Activated T-helper 2 cell treated with anti-CD3 and anti-CD28 coated beads, Interferon-gamma antibody, Interleukin-2, Interleukin-4, amounts not matched to agents 10 μg/mL and 5 μg/mL and 100 μg/mL, durations not matched to agents 14 hours and 24 hours and 36 hours (primary cell): ENCODE data around the gene COLQ. TPM values are rescaled to one million over a fixed set of nuclear protein-coding genes. Genes with fewer than 3 reads are reported as not detected.
"Not testable (repeated sequence)": the region's sequence is repeated elsewhere in the genome, so short reads cannot be mapped to it uniquely, and the experiment has no call there.

ENCODE experiments used
- DNase-seq: peaks from one replicate; pipeline ENCODE4 v3.0.0; 2021; ENCODE audit warnings: low spot score
- H3K27ac Mint-ChIP-seq: one replicate; pipeline ENCODE4 v1.8.0; 2021; ENCODE audit warnings: mixed read lengths
- H3K27me3 Mint-ChIP-seq: one replicate; pipeline ENCODE4 v1.8.0; 2021; ENCODE audit warnings: low read depth, mixed read lengths
- H3K36me3 Mint-ChIP-seq: one replicate; pipeline ENCODE4 v1.8.0; 2021; ENCODE audit warnings: low read depth, mixed read lengths
- H3K4me1 Mint-ChIP-seq: one replicate; pipeline ENCODE4 v1.8.0; 2021; ENCODE audit warnings: low read depth, mixed read lengths
- H3K4me3 Mint-ChIP-seq: one replicate; pipeline ENCODE4 v1.8.0; 2021; ENCODE audit warnings: low read depth, mild to moderate bottlenecking, moderate library complexity, mixed read lengths
- H3K9me3 Mint-ChIP-seq: one replicate; pipeline ENCODE4 v1.8.0; 2021; ENCODE audit warnings: mixed read lengths
- intact Hi-C: fragments of 100-400 bp; cut with micrococcal nuclease; formaldehyde crosslinking; loops from one replicate; pipeline ENCODE4 v1.15.1; 2023
- total RNA-seq: library from RNA; stranded (reverse); gene quantifications from 2 replicates; pipeline ENCODE4 v1.2.3, GENCODE V29; 2022

Gene COLQ
- total RNA-seq, 1 donor from 2014 or later, result 2.1 TPM

DNA sequence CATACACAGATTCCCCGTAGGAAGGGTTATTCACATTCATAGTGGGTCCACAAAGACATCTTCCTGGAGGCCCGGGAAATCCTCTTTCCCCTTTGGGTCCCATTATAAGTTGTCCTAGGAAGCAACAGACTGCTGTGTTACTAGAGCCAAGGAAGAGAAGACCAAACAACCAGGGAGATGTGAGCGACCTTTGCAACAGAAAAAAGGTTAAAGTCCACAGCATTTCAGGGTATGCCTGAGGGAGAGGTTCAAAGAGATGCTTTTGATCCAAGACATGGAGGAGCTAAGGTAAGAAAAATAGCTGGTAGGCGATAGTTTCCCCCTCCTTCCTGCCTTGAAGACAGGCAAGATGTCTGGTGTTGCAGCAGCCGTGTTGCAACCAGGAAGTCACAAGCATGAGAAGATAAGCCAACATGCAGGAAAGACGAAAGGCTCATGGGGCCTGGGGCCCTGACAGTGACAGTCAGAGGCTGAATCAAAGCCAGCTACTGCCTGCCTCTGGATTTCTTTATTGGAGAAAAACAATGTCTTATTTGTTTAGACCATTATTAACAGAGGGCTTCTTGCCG lies 63.2 kb downstream of the COLQ start:
- no peaks in the 10 kb centered on the region for H3K36me3 Mint-ChIP-seq
- H3K27me3 Mint-ChIP-seq, result no peaks in the 10 kb centered on the region
- intact Hi-C loops, result no loop called here
- no peaks in the 10 kb centered on the region for H3K9me3 Mint-ChIP-seq
- no peak overlapping the region for H3K4me3 Mint-ChIP-seq
- no peak overlapping the region for H3K27ac Mint-ChIP-seq
- peaks cover 19% of the 10 kb centered on the region for H3K4me1 Mint-ChIP-seq
- DNase-seq, result no peak

DNA sequence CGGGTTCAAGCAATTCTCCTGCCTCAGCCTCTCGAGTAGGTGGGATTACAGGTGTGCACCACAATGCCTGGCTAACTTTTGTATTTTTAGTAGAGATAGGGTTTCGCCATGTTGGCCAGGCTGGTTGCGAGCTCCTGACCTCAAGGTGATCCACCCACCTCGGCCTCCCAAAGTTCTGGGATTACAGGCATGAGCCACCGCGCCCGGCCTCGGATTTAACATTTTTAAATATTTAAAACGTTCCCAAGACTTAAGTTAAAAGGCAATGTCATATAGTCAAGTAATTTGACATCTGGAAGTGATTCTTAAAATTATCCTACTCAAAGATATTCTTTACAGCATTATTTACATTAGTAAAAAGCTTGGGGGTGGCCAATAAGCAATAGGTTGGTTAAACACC lies 64.6 kb downstream of the COLQ start:
- peaks cover 12% of the 10 kb centered on the region for H3K4me1 Mint-ChIP-seq
- H3K4me3 Mint-ChIP-seq, intact Hi-C loops, H3K36me3 Mint-ChIP-seq, H3K27ac Mint-ChIP-seq, H3K27me3 Mint-ChIP-seq, DNase-seq, H3K9me3 Mint-ChIP-seq: not testable (repeated sequence)

DNA sequence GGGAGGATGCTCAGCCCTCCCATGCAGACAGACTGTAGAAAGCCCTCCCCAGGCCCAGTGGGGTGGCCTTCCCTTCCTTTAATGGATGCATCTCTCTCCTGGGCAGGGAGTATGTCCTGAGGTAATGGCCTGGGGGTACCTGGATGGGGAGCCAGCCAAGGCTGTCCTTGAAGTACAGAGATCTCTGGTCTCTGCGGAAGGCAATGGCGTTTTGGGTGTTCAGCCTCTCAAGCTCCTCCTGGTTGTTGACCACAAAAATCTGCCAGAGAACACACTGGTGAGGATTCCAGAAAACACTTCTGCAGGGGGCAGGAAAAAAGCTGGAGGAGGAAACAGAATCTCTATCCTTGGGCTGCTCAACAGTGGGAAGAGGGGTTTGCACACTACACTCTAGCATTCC lies 65.2 kb downstream of the COLQ start:
- no peak for DNase-seq
- intact Hi-C loops, result no loop called here
- H3K27me3 Mint-ChIP-seq, result no peaks in the 10 kb centered on the region
- no peaks in the 10 kb centered on the region for H3K36me3 Mint-ChIP-seq
- H3K4me1 Mint-ChIP-seq, result peaks cover 8% of the 10 kb centered on the region
- no peaks in the 10 kb centered on the region for H3K9me3 Mint-ChIP-seq
- H3K27ac Mint-ChIP-seq, result no peak overlapping the region
- no peak overlapping the region for H3K4me3 Mint-ChIP-seq

DNA sequence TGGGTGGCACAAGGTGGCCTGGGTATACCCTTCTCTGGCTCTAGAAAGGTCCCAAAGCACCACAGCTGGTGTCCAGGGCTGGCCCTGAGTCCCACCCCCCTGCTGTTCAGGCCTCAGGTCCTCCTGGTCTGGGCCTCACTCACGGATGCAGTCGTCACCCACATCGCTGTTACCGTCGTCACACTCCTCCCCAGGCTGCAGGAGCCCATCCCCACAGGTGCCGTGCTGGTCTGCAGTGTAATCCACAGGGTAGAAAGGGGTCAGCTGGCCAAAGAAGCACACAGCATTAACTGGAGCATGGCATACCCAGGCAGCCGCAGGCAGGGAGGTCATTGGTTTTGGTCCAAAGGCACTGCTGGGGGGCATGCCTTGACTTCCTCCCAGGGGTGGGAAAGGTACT lies 65.8 kb downstream of the COLQ start:
- Mint-ChIP-seq H3K27me3 (no peaks in the 10 kb centered on the region), H3K36me3 (no peaks in the 10 kb centered on the region), H3K4me3 (no peak overlapping the region), H3K9me3 (no peaks in the 10 kb centered on the region), H3K27ac (no peak overlapping the region), H3K4me1 (peaks cover 4% of the 10 kb centered on the region)
- intact Hi-C loops, result no loop called here
- no peak for DNase-seq

GRCh38 chr3:15454965-15455364 lies 66.5 kb downstream of the COLQ start:
- intact Hi-C loops, result no loop called here
- H3K27me3 Mint-ChIP-seq, result no peaks in the 10 kb centered on the region
- DNase-seq, result no peak
- H3K27ac Mint-ChIP-seq, result no peak overlapping the region
- H3K4me3 Mint-ChIP-seq, result no peak overlapping the region
- no peaks in the 10 kb centered on the region for H3K9me3 Mint-ChIP-seq
- H3K4me1 Mint-ChIP-seq, result no peaks in the 10 kb centered on the region
- H3K36me3 Mint-ChIP-seq, result no peaks in the 10 kb centered on the region

DNA sequence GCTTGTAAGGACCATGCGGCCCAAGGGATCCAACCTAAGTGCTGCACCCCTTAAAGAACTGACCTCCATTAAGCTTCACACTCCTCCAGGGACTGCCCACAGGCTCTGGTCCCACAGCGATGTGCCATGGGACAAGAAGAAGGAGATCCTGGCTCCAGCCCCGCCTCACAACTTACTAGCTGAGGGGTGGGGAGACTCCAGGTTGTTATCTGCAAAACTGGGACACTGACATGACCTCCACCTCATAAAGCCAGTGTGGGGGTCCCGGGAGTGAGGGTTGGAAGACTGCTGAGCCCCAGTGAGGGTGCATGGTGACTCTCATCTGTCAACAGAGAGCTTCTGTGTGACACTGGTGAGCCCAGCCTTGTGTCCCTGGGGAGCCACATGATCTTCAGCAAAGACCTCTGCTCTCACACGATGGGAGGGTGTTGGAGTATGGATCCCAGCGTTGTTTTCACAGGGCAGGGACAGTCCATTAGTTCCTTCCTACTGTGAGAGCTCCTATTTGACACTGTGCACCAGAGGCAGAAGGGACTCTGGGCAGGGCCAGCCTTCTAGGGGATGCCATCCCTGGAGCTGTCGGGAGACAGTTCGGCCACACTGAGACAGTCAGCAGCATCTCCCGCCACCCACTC lies 67.4 kb downstream of the COLQ start:
- Mint-ChIP-seq H3K4me1 (no peaks in the 10 kb centered on the region), H3K27me3 (no peaks in the 10 kb centered on the region)
- intact Hi-C loops, result no loop called here

GRCh38 chr3:15453501-15453900 lies 68.0 kb downstream of the COLQ start:
- intact Hi-C loops, result no loop called here
- H3K4me1 Mint-ChIP-seq, result no peaks in the 10 kb centered on the region
- no peaks in the 10 kb centered on the region for H3K9me3 Mint-ChIP-seq
- H3K4me3 Mint-ChIP-seq, result no peak overlapping the region
- H3K36me3 Mint-ChIP-seq, result no peaks in the 10 kb centered on the region
- H3K27ac Mint-ChIP-seq, result no peak overlapping the region
- H3K27me3 Mint-ChIP-seq, result no peaks in the 10 kb centered on the region
- no peak for DNase-seq

More for the DNA sequence above, 67.4 kb downstream of the COLQ start:
- H3K36me3 Mint-ChIP-seq, result no peaks in the 10 kb centered on the region
- H3K9me3 Mint-ChIP-seq, result no peaks in the 10 kb centered on the region
- H3K4me3 Mint-ChIP-seq, result no peak overlapping the region
- no peak overlapping the region for H3K27ac Mint-ChIP-seq
- no peak for DNase-seq

GRCh38 chr3:15452961-15453360 lies 68.5 kb downstream of the COLQ start:
- Mint-ChIP-seq H3K9me3 (no peaks in the 10 kb centered on the region), H3K36me3 (no peaks in the 10 kb centered on the region), H3K27me3 (no peaks in the 10 kb centered on the region), H3K4me3 (no peak overlapping the region), H3K4me1 (no peaks in the 10 kb centered on the region), H3K27ac (no peak overlapping the region)
- DNase-seq, result no peak
- intact Hi-C loops, result no loop called here

GRCh38 chr3:15452156-15452555 lies 69.3 kb downstream of the COLQ start:
- no peaks in the 10 kb centered on the region for H3K4me1 Mint-ChIP-seq
- no peak overlapping the region for H3K4me3 Mint-ChIP-seq
- intact Hi-C loops, result no loop called here
- H3K27me3 Mint-ChIP-seq, result no peaks in the 10 kb centered on the region
- no peaks in the 10 kb centered on the region for H3K36me3 Mint-ChIP-seq
- no peak for DNase-seq
- H3K27ac Mint-ChIP-seq, result no peak overlapping the region
- H3K9me3 Mint-ChIP-seq, result no peaks in the 10 kb centered on the region

GRCh38 chr3:15451216-15452113 lies 70.0 kb downstream of the COLQ start:
- no peaks in the 10 kb centered on the region for H3K27me3 Mint-ChIP-seq
- no peaks in the 10 kb centered on the region for H3K9me3 Mint-ChIP-seq
- H3K27ac Mint-ChIP-seq, result no peak overlapping the region
- H3K4me1 Mint-ChIP-seq, result no peaks in the 10 kb centered on the region
- no peaks in the 10 kb centered on the region for H3K36me3 Mint-ChIP-seq
- H3K4me3 Mint-ChIP-seq, result no peak overlapping the region
- intact Hi-C loops, result no loop called here
- DNase-seq, result no peak

- H3K27ac Mint-ChIP-seq, result no peak overlapping the region
- DNase-seq, result no peak
- H3K4me1 Mint-ChIP-seq, result no peaks in the 10 kb centered on the region
- intact Hi-C loops, result no loop called here
- H3K9me3 Mint-ChIP-seq, result no peaks in the 10 kb centered on the region
- H3K4me3 Mint-ChIP-seq, result no peak overlapping the region
- no peaks in the 10 kb centered on the region for H3K27me3 Mint-ChIP-seq
- no peaks in the 10 kb centered on the region for H3K36me3 Mint-ChIP-seq
These were observed 70.9 kb downstream of the COLQ start for GRCh38 chr3:15450438-15451215.

GRCh38 chr3:15449489-15450224 lies 71.8 kb downstream of the COLQ start:
- H3K4me3 Mint-ChIP-seq, result no peak overlapping the region
- H3K27ac Mint-ChIP-seq, result no peak overlapping the region
- DNase-seq, result no peak
- no peaks in the 10 kb centered on the region for H3K9me3 Mint-ChIP-seq
- no peaks in the 10 kb centered on the region for H3K36me3 Mint-ChIP-seq
- H3K4me1 Mint-ChIP-seq, result no peaks in the 10 kb centered on the region
- intact Hi-C loops, result no loop called here
- H3K27me3 Mint-ChIP-seq, result no peaks in the 10 kb centered on the region
